Forelimb muscle (tissue), 1 donor: ENCODE data around the gene DUSP12. TPM values are rescaled to one million over a fixed set of nuclear protein-coding genes. Genes with fewer than 3 reads are reported as not detected.

Experiments
- DNase-seq: peaks from one replicate; pipeline ENCODE4 v3.0.0-alpha.2; 2013; ENCODE audit warnings: low read depth
- polyA plus RNA-seq: library from polyadenylated mRNA; unstranded; fragments of 120-200 nt; gene quantifications from one replicate; pipeline ENCODE4 v1.2.1, GENCODE V29; 2013; ENCODE audit not compliant: insufficient read length

DUSP12 gene
- polyA plus RNA-seq, 1 donor, result 24.2 TPM

GRCh38 chr1:161727256-161727924 lies 22.2 kb upstream of the DUSP12 start:
- no peak for DNase-seq

GRCh38 chr1:161728376-161729226 lies 21.0 kb upstream of the DUSP12 start:
- no peak for DNase-seq

- no peak for DNase-seq
Measured at GRCh38 chr1:161730050-161730564, 19.5 kb upstream of the DUSP12 start.

- no peak for DNase-seq
Measured at GRCh38 chr1:161731241-161731640, 18.3 kb upstream of the DUSP12 start.

- no peak for DNase-seq
Measured at GRCh38 chr1:161731981-161732718, 17.4 kb upstream of the DUSP12 start.

GRCh38 chr1:161733526-161733925 lies 16.1 kb upstream of the DUSP12 start:
- DNase-seq, result no peak

- no peak for DNase-seq
Measured at GRCh38 chr1:161735837-161736236, 13.7 kb upstream of the DUSP12 start.

- no peak for DNase-seq
Measured at GRCh38 chr1:161736335-161736969, 13.1 kb upstream of the DUSP12 start.

GRCh38 chr1:161737625-161738024 lies 12.0 kb upstream of the DUSP12 start:
- no peak for DNase-seq

- DNase-seq, result no peak
Measured at GRCh38 chr1:161738627-161739287, 10.8 kb upstream of the DUSP12 start.

GRCh38 chr1:161739865-161740566 lies 9.6 kb upstream of the DUSP12 start:
- DNase-seq, result no peak

GRCh38 chr1:161740921-161741320 lies 8.7 kb upstream of the DUSP12 start:
- DNase-seq, result no peak

- DNase-seq, result no peak
Measured at GRCh38 chr1:161743231-161743630, 6.4 kb upstream of the DUSP12 start.

- no peak for DNase-seq
Measured at GRCh38 chr1:161747801-161748200, 1.8 kb upstream of the DUSP12 start.

GRCh38 chr1:161763522-161764098 lies 14.0 kb downstream of the DUSP12 start:
- DNase-seq, result no peak

GRCh38 chr1:161766102-161766981 lies 16.8 kb downstream of the DUSP12 start, which contains the start of gene ATF6:
Gene ATF6 (plus strand): TSS chr1:161766320. CDS start chr1:161766361, 41 bp downstream.
- peak; percentile 90 for DNase-seq

- DNase-seq, result no peak
Measured at GRCh38 chr1:161768461-161768860, 18.9 kb downstream of the DUSP12 start.

- no peak for DNase-seq
Measured at GRCh38 chr1:161768986-161769672, 19.5 kb downstream of the DUSP12 start.
